ENCODE measurements around the gene ATP13A1. TPM values are rescaled to one million over a fixed set of nuclear protein-coding genes. Genes with fewer than 3 reads are reported as not detected.

Gene ATP13A1
- polyA plus RNA-seq, 1 of the 3 experiments (the other 2 are of a cell fraction), result 67.9 TPM

DNA sequence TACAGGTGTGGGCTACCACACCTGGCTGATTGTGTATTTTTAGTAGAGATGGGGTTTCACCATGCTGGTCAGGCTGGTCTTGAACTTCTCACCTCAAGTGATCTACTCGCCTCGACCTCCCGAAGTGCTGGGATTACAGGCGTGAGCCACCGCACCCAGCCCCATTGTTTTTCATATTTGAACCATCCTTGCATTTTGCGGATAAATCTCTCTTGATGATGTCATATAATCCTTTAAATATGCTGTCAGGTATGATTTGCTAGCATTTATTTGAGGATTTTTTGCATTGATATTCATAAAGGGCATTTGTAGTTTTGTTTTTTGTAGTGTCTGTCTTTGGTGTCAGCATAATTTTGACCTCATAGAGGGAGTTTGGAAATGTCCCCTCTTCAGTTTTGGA, 10.8 kb upstream of the ATP13A1 start:
- H3F3A ChIP-seq (replicated peaks; ENCODE audit: insufficient read depth), result no peaks in the 10 kb centered on the region
- DNase-seq, result no peak
- H3K9me3 ChIP-seq, result peaks cover 3% of the 10 kb centered on the region
- TF ChIP-seq SMC3 (IDR thresholded peaks at IDR 0.05; ENCODE audit: low read depth, low read length) (no peak), FOXJ3 (CRISPR knock-in tag; IDR thresholded peaks at IDR 0.05) (no peak), GABPA (IDR thresholded peaks at IDR 0.05; ENCODE audit: low read depth) (no peak), RFX5 (IDR thresholded peaks at IDR 0.05; ENCODE audit: low read length) (no peak), ELF1 (IDR thresholded peaks at IDR 0.05) (no peak), RAD21 (IDR thresholded peaks at IDR 0.05; ENCODE audit: low read length) (no peak)
- TF ChIP-seq, protein P1, sequence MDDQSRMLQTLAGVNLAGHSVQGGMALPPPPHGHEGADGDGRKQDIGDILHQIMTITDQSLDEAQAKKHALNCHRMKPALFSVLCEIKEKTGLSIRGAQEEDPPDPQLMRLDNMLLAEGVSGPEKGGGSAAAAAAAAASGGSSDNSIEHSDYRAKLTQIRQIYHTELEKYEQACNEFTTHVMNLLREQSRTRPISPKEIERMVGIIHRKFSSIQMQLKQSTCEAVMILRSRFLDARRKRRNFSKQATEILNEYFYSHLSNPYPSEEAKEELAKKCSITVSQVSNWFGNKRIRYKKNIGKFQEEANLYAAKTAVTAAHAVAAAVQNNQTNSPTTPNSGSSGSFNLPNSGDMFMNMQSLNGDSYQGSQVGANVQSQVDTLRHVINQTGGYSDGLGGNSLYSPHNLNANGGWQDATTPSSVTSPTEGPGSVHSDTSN (IDR thresholded peaks at IDR 0.05), result no peak
- TF ChIP-seq, protein P2, sequence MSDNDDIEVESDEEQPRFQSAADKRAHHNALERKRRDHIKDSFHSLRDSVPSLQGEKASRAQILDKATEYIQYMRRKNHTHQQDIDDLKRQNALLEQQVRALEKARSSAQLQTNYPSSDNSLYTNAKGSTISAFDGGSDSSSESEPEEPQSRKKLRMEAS (IDR thresholded peaks at IDR 0.05; ENCODE audit: low read depth), result no peak
- TF ChIP-seq, protein P3, sequence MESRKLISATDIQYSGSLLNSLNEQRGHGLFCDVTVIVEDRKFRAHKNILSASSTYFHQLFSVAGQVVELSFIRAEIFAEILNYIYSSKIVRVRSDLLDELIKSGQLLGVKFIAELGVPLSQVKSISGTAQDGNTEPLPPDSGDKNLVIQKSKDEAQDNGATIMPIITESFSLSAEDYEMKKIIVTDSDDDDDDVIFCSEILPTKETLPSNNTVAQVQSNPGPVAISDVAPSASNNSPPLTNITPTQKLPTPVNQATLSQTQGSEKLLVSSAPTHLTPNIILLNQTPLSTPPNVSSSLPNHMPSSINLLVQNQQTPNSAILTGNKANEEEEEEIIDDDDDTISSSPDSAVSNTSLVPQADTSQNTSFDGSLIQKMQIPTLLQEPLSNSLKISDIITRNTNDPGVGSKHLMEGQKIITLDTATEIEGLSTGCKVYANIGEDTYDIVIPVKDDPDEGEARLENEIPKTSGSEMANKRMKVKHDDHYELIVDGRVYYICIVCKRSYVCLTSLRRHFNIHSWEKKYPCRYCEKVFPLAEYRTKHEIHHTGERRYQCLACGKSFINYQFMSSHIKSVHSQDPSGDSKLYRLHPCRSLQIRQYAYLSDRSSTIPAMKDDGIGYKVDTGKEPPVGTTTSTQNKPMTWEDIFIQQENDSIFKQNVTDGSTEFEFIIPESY (IDR thresholded peaks at IDR 0.05; ENCODE audit: borderline replicate concordance, low read depth), result no peak
- TF ChIP-seq, protein P4, sequence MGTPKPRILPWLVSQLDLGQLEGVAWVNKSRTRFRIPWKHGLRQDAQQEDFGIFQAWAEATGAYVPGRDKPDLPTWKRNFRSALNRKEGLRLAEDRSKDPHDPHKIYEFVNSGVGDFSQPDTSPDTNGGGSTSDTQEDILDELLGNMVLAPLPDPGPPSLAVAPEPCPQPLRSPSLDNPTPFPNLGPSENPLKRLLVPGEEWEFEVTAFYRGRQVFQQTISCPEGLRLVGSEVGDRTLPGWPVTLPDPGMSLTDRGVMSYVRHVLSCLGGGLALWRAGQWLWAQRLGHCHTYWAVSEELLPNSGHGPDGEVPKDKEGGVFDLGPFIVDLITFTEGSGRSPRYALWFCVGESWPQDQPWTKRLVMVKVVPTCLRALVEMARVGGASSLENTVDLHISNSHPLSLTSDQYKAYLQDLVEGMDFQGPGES (IDR thresholded peaks at IDR 0.05; ENCODE audit: low read depth, low read length), result no peak
- H3K4me1 ChIP-seq (ENCODE audit: control insufficient read depth in 1 of 2, insufficient read depth in 2 of 2, low read depth in 1 of 2, low read length in 1 of 2), result no peaks in the 10 kb centered on the region; a peak in 1 of 4 replicates
- H3K9ac ChIP-seq, result no peak overlapping the region
- peaks cover 37% of the 10 kb centered on the region for H3K79me2 ChIP-seq (ENCODE audit: insufficient read depth)
- H3K36me3 ChIP-seq (replicated peaks in 1 of 2; ENCODE audit: control insufficient read depth in 1 of 2, insufficient read depth in 2 of 2, low read length in 1 of 2), result peaks cover 10 to 56% of the 10 kb centered on the region in 2 experiments
- no peak overlapping the region for H3K4me3 ChIP-seq (ENCODE audit: low read depth in 2 of 2, low read length in 1 of 2)
- H2AFZ ChIP-seq (ENCODE audit: low read depth), result no peak overlapping the region
- ChIA-PET CTCF (no interaction called here), POLR2A (no interaction called here)
- no peaks in the 10 kb centered on the region for H3K9me2 ChIP-seq
- H3K27me3 ChIP-seq (ENCODE audit: insufficient read depth), result no peaks in the 10 kb centered on the region
- 98% methylated on average over 6 of the region's 6 CpGs for WGBS (ENCODE audit: low lambda C conversion rate)
- H3K4me2 ChIP-seq, result no peak overlapping the region
- no peaks in the 10 kb centered on the region for H4K20me1 ChIP-seq (ENCODE audit: insufficient read depth)
- H3K27ac ChIP-seq (ENCODE audit: low read depth in 2 of 2, low read length in 1 of 2), result no peak overlapping the region

DNA sequence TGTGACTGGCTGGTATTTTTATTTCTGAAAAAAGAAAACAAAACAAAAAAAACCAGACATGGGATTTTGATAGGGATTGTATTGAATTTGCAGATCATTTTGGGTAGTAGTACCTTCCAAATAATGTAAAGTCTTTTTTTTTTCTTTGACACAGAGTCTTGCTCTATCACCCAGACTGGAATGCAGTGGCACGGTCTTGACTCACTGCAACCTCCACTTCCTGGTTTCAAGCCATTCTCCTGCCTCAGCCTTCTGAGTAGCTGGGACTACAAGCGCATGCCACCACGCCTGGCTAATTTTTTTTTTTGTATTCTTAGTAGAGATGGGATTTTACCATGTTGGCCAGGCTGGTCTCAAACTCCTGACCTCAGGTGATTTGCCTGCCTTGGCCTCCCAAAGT, 9.3 kb upstream of the ATP13A1 start:
- Histone ChIP-seq H3K27me3 (ENCODE audit: insufficient read depth) (no peaks in the 10 kb centered on the region), H3F3A (replicated peaks; ENCODE audit: insufficient read depth) (no peaks in the 10 kb centered on the region), H3K9me3 (no peaks in the 10 kb centered on the region; the same call in 1 of the 2 replicates), H3K79me2 (ENCODE audit: insufficient read depth) (peaks cover 41% of the 10 kb centered on the region), H3K9me2 (no peaks in the 10 kb centered on the region), H3K4me2 (no peak overlapping the region), H3K4me1 (ENCODE audit: control insufficient read depth in 1 of 2, insufficient read depth in 2 of 2, low read depth in 1 of 2, low read length in 1 of 2) (peaks cover 0 to 4% of the 10 kb centered on the region in 2 experiments; a peak in 1 of 4 replicates), H3K27ac (ENCODE audit: low read depth in 2 of 2, low read length in 1 of 2) (no peak overlapping the region), H3K36me3 (replicated peaks in 1 of 2; ENCODE audit: control insufficient read depth in 1 of 2, insufficient read depth in 2 of 2, low read length in 1 of 2) (peaks cover 2 to 42% of the 10 kb centered on the region in 2 experiments), H3K4me3 (ENCODE audit: low read depth in 2 of 2, low read length in 1 of 2) (no peak overlapping the region), H2AFZ (ENCODE audit: low read depth) (no peak overlapping the region), H4K20me1 (ENCODE audit: insufficient read depth) (no peaks in the 10 kb centered on the region), H3K9ac (no peak overlapping the region)
- 97% methylated on average over 3 of the region's 3 CpGs for whole genome bisulfite sequencing (ENCODE audit: low lambda C conversion rate)
- ChIA-PET POLR2A (no interaction called here), CTCF (interaction anchor here (0.8 kb wide), 1 partner anchor 284 kb away, joined by 3 read pairs; no protein-coding TSS in a partner anchor)
- no peak for DNase-seq
- TF ChIP-seq, protein P5, sequence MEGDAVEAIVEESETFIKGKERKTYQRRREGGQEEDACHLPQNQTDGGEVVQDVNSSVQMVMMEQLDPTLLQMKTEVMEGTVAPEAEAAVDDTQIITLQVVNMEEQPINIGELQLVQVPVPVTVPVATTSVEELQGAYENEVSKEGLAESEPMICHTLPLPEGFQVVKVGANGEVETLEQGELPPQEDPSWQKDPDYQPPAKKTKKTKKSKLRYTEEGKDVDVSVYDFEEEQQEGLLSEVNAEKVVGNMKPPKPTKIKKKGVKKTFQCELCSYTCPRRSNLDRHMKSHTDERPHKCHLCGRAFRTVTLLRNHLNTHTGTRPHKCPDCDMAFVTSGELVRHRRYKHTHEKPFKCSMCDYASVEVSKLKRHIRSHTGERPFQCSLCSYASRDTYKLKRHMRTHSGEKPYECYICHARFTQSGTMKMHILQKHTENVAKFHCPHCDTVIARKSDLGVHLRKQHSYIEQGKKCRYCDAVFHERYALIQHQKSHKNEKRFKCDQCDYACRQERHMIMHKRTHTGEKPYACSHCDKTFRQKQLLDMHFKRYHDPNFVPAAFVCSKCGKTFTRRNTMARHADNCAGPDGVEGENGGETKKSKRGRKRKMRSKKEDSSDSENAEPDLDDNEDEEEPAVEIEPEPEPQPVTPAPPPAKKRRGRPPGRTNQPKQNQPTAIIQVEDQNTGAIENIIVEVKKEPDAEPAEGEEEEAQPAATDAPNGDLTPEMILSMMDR (IDR thresholded peaks at IDR 0.05), result no peak
- no peak for TF ChIP-seq ELF1 (IDR thresholded peaks at IDR 0.05)
- TF ChIP-seq YY1 (IDR thresholded peaks at IDR 0.05; ENCODE audit: low read depth), result no peak
- no peak for TF ChIP-seq RCOR1 (IDR thresholded peaks at IDR 0.05; ENCODE audit: low read length)
- no peak for TF ChIP-seq RFX5 (IDR thresholded peaks at IDR 0.05; ENCODE audit: low read length)
- TF ChIP-seq JUND (IDR thresholded peaks at IDR 0.05), result no peak
- TF ChIP-seq, protein P1 (IDR thresholded peaks at IDR 0.05), result no peak
- TF ChIP-seq TEAD4 (IDR thresholded peaks at IDR 0.05; ENCODE audit: borderline replicate concordance, insufficient read depth), result no peak
- TF ChIP-seq, protein P6, sequence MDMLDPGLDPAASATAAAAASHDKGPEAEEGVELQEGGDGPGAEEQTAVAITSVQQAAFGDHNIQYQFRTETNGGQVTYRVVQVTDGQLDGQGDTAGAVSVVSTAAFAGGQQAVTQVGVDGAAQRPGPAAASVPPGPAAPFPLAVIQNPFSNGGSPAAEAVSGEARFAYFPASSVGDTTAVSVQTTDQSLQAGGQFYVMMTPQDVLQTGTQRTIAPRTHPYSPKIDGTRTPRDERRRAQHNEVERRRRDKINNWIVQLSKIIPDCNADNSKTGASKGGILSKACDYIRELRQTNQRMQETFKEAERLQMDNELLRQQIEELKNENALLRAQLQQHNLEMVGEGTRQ (IDR thresholded peaks at IDR 0.05; ENCODE audit: borderline replicate concordance, low read depth, low read length), result no peak
- TF ChIP-seq, protein P3 (IDR thresholded peaks at IDR 0.05; ENCODE audit: borderline replicate concordance, low read depth), result no peak
- TF ChIP-seq NFIC (IDR thresholded peaks at IDR 0.05; ENCODE audit: borderline replicate concordance), result no peak
